Measurements from ENCODE around the gene PKIG. TPM values are rescaled to one million over a fixed set of nuclear protein-coding genes. Genes with fewer than 3 reads are reported as not detected.

The PKIG gene
- polyA plus RNA-seq, 1 of the 3 experiments (the other 2 are of a cell fraction), result 92.9 TPM

- H3K27me3 ChIP-seq (ENCODE audit: insufficient read depth), result no peaks in the 10 kb centered on the region; the same call in 1 of the 2 replicates
Observed at GRCh38 chr20:44657875-44658274, 75.5 kb downstream of the PKIG start.

DNA sequence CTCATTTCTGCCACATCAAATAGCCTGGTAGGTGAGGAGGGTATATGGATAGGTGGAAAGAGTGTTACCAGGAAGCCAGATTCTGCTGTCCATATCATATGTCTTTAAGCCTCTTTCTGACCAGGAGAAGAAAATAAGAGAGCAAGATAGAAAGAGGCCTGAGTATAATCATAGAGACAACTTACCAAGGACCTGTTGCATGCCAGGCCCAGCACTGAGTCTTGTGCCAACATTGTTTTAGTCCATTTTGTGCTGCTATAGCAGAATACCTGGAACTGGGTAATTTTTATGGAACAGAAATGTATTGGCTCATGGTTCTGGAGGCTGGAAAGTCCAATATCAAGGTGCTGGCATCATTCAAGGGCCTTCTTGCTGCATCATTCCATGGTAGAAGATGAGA lies 76.4 kb downstream of the PKIG start:
- H3K9ac ChIP-seq, result no peak overlapping the region
- POLR2A ChIA-PET, result no interaction called here
- no peak overlapping the region for H3K27ac ChIP-seq (ENCODE audit: low read depth in 2 of 2, low read length in 1 of 2)
- H3K79me2 ChIP-seq (ENCODE audit: insufficient read depth), result no peaks in the 10 kb centered on the region
- H3K9me3 ChIP-seq, result no peaks in the 10 kb centered on the region
- H3K4me1 ChIP-seq (ENCODE audit: control insufficient read depth in 1 of 2, insufficient read depth in 2 of 2, low read depth in 1 of 2, low read length in 1 of 2), result no peaks in the 10 kb centered on the region
- H3K27me3 ChIP-seq (ENCODE audit: insufficient read depth), result no peaks in the 10 kb centered on the region; the same call in 1 of the 2 replicates
- H3K36me3 ChIP-seq (replicated peaks in 1 of 2; ENCODE audit: control insufficient read depth in 1 of 2, insufficient read depth in 2 of 2, low read length in 1 of 2), result no peaks in the 10 kb centered on the region
- H3K4me3 ChIP-seq (ENCODE audit: low read depth in 2 of 2, low read length in 1 of 2), result no peak overlapping the region
- CTCF ChIA-PET, result interaction anchor here (1.3 kb wide), 1 partner anchor 25 kb away, joined by 3 read pairs; no protein-coding TSS in a partner anchor
- no peaks in the 10 kb centered on the region for H3K9me2 ChIP-seq
- no peak overlapping the region for H2AFZ ChIP-seq (ENCODE audit: low read depth)
- DNase-seq, result no peak
- no peaks in the 10 kb centered on the region for H4K20me1 ChIP-seq (ENCODE audit: insufficient read depth)
- no peak overlapping the region for H3K4me2 ChIP-seq
- no peaks in the 10 kb centered on the region for H3F3A ChIP-seq (replicated peaks; ENCODE audit: insufficient read depth)
- TF ChIP-seq YY1 (IDR thresholded peaks at IDR 0.05; ENCODE audit: low read depth), result no peak
- TF ChIP-seq, protein P1, sequence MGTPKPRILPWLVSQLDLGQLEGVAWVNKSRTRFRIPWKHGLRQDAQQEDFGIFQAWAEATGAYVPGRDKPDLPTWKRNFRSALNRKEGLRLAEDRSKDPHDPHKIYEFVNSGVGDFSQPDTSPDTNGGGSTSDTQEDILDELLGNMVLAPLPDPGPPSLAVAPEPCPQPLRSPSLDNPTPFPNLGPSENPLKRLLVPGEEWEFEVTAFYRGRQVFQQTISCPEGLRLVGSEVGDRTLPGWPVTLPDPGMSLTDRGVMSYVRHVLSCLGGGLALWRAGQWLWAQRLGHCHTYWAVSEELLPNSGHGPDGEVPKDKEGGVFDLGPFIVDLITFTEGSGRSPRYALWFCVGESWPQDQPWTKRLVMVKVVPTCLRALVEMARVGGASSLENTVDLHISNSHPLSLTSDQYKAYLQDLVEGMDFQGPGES (IDR thresholded peaks at IDR 0.05; ENCODE audit: low read depth, low read length), result no peak
- TF ChIP-seq NRF1 (IDR thresholded peaks at IDR 0.05; ENCODE audit: low read depth, low read length), result no peak
- no peak for TF ChIP-seq FOXM1 (IDR thresholded peaks at IDR 0.05; ENCODE audit: low read depth)
- no peak for TF ChIP-seq GATA2 (CRISPR knock-in tag; IDR thresholded peaks at IDR 0.05)
- no peak for TF ChIP-seq TEAD4 (IDR thresholded peaks at IDR 0.05; ENCODE audit: borderline replicate concordance, insufficient read depth)
- TF ChIP-seq USF1 (IDR thresholded peaks at IDR 0.05; ENCODE audit: borderline replicate concordance, low read depth), result no peak
- TF ChIP-seq REST (IDR thresholded peaks at IDR 0.05; ENCODE audit: low read depth, low read length), result no peak
- TF ChIP-seq RXRA (IDR thresholded peaks at IDR 0.05; ENCODE audit: borderline replicate concordance, low read depth), result no peak
- no peak for TF ChIP-seq EP300 (IDR thresholded peaks at IDR 0.05; ENCODE audit: borderline replicate concordance in 1 of 2, low read depth in 1 of 2, low read length in 1 of 2)
- no peak for TF ChIP-seq SMC3 (IDR thresholded peaks at IDR 0.05; ENCODE audit: low read depth, low read length)
- TF ChIP-seq JUND (IDR thresholded peaks at IDR 0.05), result no peak
- no peak for TF ChIP-seq POLR2AphosphoS5 (IDR thresholded peaks at IDR 0.05; ENCODE audit: low read depth, low read length)
- TF ChIP-seq, protein P2, sequence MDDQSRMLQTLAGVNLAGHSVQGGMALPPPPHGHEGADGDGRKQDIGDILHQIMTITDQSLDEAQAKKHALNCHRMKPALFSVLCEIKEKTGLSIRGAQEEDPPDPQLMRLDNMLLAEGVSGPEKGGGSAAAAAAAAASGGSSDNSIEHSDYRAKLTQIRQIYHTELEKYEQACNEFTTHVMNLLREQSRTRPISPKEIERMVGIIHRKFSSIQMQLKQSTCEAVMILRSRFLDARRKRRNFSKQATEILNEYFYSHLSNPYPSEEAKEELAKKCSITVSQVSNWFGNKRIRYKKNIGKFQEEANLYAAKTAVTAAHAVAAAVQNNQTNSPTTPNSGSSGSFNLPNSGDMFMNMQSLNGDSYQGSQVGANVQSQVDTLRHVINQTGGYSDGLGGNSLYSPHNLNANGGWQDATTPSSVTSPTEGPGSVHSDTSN (IDR thresholded peaks at IDR 0.05), result no peak
- no peak for TF ChIP-seq RAD21 (IDR thresholded peaks at IDR 0.05; ENCODE audit: low read length)
- no peak for TF ChIP-seq RFX5 (IDR thresholded peaks at IDR 0.05; ENCODE audit: low read length)
- no peak for TF ChIP-seq TCF12 (IDR thresholded peaks at IDR 0.05)

More at GRCh38 chr20:44657875-44658274, 75.5 kb downstream of the PKIG start:
- Histone ChIP-seq H3K9ac (no peak overlapping the region), H2AFZ (ENCODE audit: low read depth) (no peak overlapping the region), H3K36me3 (replicated peaks in 1 of 2; ENCODE audit: control insufficient read depth in 1 of 2, insufficient read depth in 2 of 2, low read length in 1 of 2) (no peaks in the 10 kb centered on the region), H3K9me2 (no peaks in the 10 kb centered on the region), H3K79me2 (ENCODE audit: insufficient read depth) (no peaks in the 10 kb centered on the region), H4K20me1 (ENCODE audit: insufficient read depth) (no peaks in the 10 kb centered on the region), H3F3A (replicated peaks; ENCODE audit: insufficient read depth) (no peaks in the 10 kb centered on the region), H3K9me3 (no peaks in the 10 kb centered on the region), H3K27ac (ENCODE audit: low read depth in 2 of 2, low read length in 1 of 2) (no peak overlapping the region), H3K4me2 (no peak overlapping the region), H3K4me3 (ENCODE audit: low read depth in 2 of 2, low read length in 1 of 2) (no peak overlapping the region), H3K4me1 (ENCODE audit: control insufficient read depth in 1 of 2, insufficient read depth in 2 of 2, low read depth in 1 of 2, low read length in 1 of 2) (no peaks in the 10 kb centered on the region; a peak in 1 of 4 replicates)
- TF ChIP-seq FOXM1 (IDR thresholded peaks at IDR 0.05; ENCODE audit: low read depth), result no peak
- TF ChIP-seq MEF2A (IDR thresholded peaks at IDR 0.05; ENCODE audit: borderline replicate concordance, low read depth), result no peak
- no peak for TF ChIP-seq RAD21 (IDR thresholded peaks at IDR 0.05; ENCODE audit: low read length)
- TF ChIP-seq YY1 (IDR thresholded peaks at IDR 0.05; ENCODE audit: low read depth), result no peak
- TF ChIP-seq, protein P1 (IDR thresholded peaks at IDR 0.05; ENCODE audit: low read depth, low read length), result no peak
- DNase-seq, result no peak
- CTCF ChIA-PET, result interaction anchor here (1.3 kb wide), 1 partner anchor 26 kb away, joined by 3 read pairs; no protein-coding TSS in a partner anchor
- WGBS (ENCODE audit: low lambda C conversion rate), result 96% methylated on average over 2 of the region's 2 CpGs
- POLR2A ChIA-PET, result no interaction called here
